Ureter (tissue), 1 donor: Measurements from ENCODE around the gene C1orf159. TPM values are rescaled to one million over a fixed set of nuclear protein-coding genes. Genes with fewer than 3 reads are reported as not detected.
"Not testable (repeated sequence)": the region's sequence is repeated elsewhere in the genome, so short reads cannot be mapped to it uniquely, and the experiment has no call there.

Experiments used
- DNase-seq: peaks from one replicate; pipeline ENCODE4 v3.0.0-alpha.2; 2020; ENCODE audit warnings: low spot score
- total RNA-seq: library from RNA; stranded (reverse); gene quantifications from one replicate; pipeline ENCODE4 v1.2.4, GENCODE V29; 2023
- donor health status: DM: yes; HTN: yes; CAD: no.

C1orf159 gene
- total RNA-seq, 1 donor from 2014 or later: 29.8 TPM

DNA sequence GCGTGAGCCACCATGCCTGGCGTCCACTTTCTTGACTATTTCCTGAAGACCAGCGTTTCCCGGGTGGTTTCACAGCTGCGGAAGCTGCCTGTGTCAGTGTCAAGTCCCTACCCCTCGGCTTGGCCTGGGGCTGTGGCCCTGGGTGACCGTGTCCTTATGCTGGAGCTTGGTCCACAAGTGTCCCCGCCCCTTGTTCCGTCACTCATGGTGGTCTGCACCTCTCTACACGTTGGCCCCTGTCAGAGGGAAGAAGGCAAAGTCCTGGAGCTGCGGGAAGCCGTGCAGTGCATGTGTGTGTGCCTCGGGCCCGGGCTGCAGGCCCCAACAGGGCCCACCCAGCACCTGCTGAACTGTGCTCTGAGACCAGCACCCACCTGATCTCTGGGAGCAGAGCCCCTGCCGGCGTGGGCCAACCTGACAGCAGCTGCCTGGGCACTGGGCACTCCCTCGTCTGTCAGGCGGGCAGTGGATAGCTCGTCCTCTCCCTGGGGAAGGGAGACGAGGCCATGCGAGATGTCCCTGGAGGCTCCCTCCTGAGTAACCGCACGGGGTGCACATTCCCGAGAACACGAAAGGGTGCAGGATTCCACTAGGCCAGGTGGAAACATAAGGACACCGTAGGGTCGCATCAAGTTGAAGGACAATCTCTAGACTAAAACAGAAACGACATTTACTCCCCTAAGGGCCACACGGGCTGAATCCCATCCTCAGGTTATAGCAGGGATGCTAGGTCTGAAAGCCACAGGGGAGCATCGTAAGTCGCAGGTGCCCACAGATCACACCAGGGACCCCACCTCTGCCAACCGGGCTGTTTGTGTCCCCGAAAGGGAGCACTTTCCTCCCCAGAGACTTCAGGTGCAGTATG is 2.4 kb upstream of the C1orf159 start:
- DNase-seq: no peak

DNA sequence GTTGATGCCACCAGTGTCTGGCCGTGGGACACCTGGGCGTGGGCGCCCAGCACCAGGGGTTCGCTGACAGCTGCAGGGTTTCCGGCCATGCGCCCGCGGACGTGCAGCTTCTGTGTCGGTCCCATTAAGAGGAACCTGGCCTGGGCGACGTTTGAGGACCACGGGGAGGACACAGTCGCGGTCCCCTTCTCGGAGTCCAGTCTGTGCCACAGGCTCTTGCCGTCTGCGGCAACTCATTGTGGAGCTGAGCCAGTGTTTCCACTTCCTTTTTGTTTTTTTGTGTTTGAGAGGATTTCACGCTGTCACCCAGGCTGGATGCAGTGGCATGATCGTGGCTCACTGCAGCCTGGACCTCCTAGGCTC is 1.6 kb upstream of the C1orf159 start:
- no peak for DNase-seq

DNA sequence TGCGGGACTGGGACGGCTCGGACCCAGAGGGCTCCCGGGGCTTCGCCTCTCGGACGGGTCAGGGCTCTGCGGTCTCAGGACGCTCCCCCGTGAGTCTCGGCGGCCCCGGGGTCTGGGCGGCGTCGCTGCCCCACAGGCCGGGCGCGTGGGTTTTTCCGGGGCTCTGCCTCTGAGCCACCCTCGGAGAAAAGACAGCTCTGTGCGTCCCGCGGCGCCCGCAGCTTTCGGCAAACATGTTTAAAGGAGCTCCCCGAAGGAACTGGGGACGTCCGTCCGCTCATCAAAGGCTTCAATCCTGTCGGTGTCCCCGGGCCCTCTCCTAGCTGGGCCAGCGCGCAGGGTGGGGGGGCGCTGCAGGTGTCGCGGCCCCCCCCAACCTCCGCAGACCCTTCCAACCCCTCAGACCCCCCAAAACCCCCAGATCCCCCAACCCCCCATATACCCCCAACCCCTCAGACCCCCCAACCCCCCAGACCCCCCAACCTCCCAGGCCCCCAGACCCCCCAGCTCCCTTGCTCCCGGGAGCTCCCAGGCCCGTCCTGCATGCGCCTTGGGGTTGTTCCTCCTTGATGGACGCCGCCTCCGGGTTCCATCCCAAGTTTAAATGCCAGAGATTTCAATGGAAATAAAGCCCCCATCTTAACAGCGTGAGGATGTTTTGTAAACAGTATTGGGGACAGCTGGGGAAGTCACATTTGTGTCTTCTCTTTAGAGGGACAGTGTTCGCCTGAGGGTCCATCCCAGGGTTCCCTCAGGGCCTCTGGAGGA is 996 bp upstream of the C1orf159 start:
- DNase-seq: no peak

DNA sequence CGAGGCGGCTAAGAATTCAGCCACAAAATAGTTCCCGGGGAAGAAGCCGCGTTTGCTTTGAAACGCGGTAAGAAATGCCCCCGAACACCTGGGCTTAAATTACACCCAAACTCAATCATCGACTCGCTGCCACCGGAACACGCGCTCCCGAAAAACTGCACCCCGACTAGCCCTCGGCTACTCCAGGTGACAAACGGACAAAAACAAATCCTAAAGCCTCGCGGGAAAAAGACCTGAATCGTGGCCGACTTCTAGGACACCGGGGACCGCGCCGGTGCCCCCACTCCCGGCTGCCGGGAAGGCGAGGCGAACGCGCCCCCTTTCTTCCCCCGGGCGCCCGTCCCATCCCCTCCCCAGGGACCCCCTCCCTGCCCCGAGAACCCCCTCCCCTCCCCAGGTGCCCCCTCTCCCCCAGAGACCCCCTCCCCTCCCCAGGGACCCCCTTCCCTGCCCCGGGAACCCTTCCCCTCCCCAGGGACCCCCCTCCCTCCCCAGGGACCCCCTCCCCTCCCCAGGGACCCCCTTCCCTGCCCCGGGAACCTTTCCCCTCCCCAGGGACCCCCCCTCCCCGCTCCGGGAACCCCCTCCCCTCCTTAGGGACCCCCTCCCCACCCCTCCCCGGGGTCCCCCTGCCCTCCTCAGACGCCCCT is 628 bp downstream of the C1orf159 start:
- no peak for DNase-seq

GRCh38 chr1:1114431-1114830 is 1.5 kb downstream of the C1orf159 start:
- no peak for DNase-seq

- DNase-seq: no peak
Observed at GRCh38 chr1:1112237-1112985, 3.5 kb downstream of the C1orf159 start.

GRCh38 chr1:1111516-1112236 is 4.2 kb downstream of the C1orf159 start:
- DNase-seq: no peak

- no peak for DNase-seq
Observed at GRCh38 chr1:1110561-1110971, 5.3 kb downstream of the C1orf159 start.

DNA sequence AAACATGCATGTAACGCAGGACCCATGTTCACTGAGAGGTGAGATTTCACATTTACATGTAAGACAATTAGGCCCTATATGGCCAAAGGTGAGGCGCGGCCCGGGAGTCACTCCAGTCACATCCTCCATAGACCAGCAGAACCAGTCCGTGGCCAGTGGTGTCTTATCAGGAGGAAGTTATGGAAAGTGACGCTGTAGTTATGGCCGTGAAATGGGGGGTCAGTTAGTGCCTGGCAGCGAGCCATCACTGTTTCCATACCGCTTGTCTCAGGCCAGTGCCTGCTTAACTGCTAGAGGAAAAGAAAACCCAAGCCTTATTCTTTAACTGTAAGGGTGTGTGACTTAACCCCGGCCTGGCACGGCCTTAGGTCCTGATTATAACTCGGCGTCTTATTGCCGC is 6.1 kb downstream of the C1orf159 start:
- DNase-seq: peak; percentile 76

DNA sequence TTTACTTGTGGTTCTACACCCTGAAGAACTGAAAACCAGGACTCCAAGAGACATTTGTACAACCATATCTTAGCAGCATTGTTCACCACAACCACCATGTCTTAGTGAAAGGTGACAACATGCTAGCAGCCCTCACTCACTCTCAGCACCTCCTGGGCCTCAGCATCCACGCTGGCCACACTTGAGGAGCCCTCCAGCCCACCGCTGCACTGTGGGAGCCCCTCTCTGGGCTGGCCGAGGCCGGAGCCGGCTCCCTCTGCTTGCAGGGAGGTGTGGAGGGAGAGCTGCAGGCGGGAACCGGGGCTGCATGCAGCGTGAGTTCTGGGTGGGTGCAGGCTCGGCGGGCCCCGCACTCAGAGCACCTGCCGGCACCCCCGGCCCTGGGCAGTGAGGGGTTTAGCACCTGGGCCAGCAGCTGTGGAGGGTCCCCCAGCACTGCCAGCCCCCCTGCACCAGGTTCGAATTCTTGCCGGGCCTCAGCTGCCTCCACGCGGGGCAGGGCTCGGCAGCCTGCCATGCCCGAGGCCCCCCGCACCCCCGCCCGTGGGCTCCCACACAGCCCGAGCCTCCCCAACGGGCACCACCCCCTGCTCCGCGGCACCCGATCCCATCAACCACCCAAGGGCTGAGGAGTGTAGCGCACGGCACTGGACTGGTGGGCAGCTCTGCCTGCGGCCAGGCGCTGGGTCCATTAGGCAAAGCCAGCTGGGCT is 9.2 kb downstream of the C1orf159 start:
- no peak for DNase-seq

GRCh38 chr1:1104152-1104551 is 11.7 kb downstream of the C1orf159 start:
- DNase-seq: not testable (repeated sequence)

- no peak for DNase-seq
Observed at GRCh38 chr1:1101503-1101902, 14.4 kb downstream of the C1orf159 start.

DNA sequence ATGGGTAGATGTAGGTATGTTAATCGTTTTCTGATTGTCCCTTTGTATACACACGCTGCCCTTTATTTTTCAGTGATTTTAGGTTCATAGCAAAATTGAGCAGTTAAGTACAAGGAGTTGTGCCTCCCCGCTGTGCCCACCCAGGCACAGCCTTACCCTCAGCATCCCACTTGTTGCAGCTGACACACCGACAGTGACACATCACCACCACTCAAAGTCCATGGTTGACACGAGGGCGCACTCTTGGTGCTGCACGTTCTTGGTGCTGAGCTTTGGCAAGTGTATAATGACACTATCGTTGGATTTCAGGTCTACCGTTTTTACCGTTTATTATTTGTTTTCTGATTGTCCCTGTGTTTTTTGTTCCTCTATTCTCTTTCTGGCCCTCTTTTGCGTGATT is 15.6 kb downstream of the C1orf159 start:
- no peak for DNase-seq

GRCh38 chr1:1099506-1100183 is 16.2 kb downstream of the C1orf159 start:
- no peak for DNase-seq

- DNase-seq: no peak
Observed at GRCh38 chr1:1098681-1099421, 17.0 kb downstream of the C1orf159 start.

- not testable (repeated sequence) for DNase-seq
Observed at GRCh38 chr1:1096136-1096535, 19.8 kb downstream of the C1orf159 start.

GRCh38 chr1:1094981-1095380 is 20.9 kb downstream of the C1orf159 start:
- DNase-seq: no peak

GRCh38 chr1:1093610-1093943 is 22.3 kb downstream of the C1orf159 start:
- DNase-seq: no peak

DNA sequence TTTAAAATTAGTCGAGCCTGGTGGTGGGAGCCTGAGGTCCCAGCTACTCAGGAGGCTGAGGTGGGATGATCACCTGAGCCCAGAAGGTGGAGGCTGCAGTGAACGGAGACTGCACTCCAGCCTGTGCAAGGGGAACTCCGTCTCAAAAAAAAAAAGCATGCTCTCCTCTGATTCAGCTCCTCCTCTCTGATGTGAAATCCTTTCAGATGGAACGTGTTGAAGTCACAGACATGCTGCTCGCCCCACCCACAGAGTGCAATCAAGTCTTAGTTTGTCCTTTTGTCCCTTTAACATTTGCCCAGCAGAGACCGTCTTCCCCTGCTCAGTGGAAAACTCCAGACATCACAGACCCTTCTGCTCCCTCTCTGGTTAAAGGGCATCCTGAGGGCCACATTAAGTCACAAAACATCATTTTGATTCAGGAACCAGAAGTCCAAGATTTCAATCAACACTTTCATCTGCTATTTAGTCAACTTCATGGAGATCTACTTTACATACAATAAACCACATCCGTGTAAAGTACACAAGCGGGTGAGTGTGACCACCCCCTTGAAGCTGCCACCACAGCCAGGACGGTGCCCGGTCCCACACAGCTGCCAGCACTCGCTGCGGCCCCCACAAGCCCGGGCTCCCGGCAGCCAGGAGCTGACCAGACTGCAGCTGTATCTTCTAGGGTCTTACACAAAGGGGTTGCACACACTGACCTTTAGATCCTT is 22.8 kb downstream of the C1orf159 start:
- DNase-seq: no peak
